HepG2 (cell line): ENCODE results near the gene PDSS2. TPM values are rescaled to one million over a fixed set of nuclear protein-coding genes. Genes with fewer than 3 reads are reported as not detected.

Source experiments
- ATAC-seq: fragments of 200-7000 bp; cut with Tn5 transposase; 3 replicates; pipeline ENCODE4 v1.9.1; 2020; ENCODE audit warnings: mild to moderate bottlenecking, moderate library complexity
- BruUV-seq: library from RNA; stranded (reverse); fragments of 400-500 nt; replicated peaks from 2 replicates; lab custom pipeline; 2021; lab: Mats Ljungman, UMichigan
- CTCF ChIA-PET: fragments of 300-600 bp; formaldehyde crosslinking; extraction: SDS; loops from one replicate; lab custom pipeline; 2021; ENCODE audit warnings: low total read pairs, inconsistent platforms, low intra/inter-chr PET ratio; lab: Yijun Ruan, JAX
- POLR2A ChIA-PET: fragments of 350-600 bp; sonication (Branson Sonifier 250); formaldehyde crosslinking; loops from one replicate; lab custom pipeline; 2020; ENCODE audit warnings: antibody characterized with exemption, inconsistent platforms; lab: Yijun Ruan, JAX
- DNase-seq: peaks from one replicate; pipeline ENCODE4 v3.0.0-alpha.2; 2015; ENCODE audit warnings: low spot score
- FAIRE-seq: peaks from 3 replicates; lab custom pipeline; 2011; peaks lifted over from hg19 to GRCh38; lab: Jason Lieb, UNC
- H2AFZ ChIP-seq: one replicate; pipeline ENCODE4 v1.6.1; 2011; ENCODE audit warnings: low read length, inconsistent platforms
- H3K27ac ChIP-seq: fragments of 300-600 bp; 3 replicates; pipeline ENCODE4 v1.8.0; 2011; ENCODE audit warnings: mixed run types, mild to moderate bottlenecking, mixed read lengths, low read length, inconsistent platforms; ENCODE audit not compliant: insufficient read depth; ENCODE audit errors: extremely low read length
- H3K27me3 ChIP-seq, 2 experiments: fragments of 200-600 bp in 1 of 2; 2 replicates in 1 of 2; 3 replicates in 1 of 2; pipeline versions ENCODE4 v1.6.0 to v1.8.0; 2011; ENCODE audit warnings: low read length in 2 of 2, mild to moderate bottlenecking in 2 of 2, moderate library complexity in 2 of 2, inconsistent platforms in 1 of 2; ENCODE audit not compliant: insufficient read depth in 2 of 2, control insufficient read depth in 1 of 2
- H3K36me3 ChIP-seq, 2 experiments: fragments of 200-600 bp in 1 of 2; replicated peaks in 1 of 2; 2 replicates in 1 of 2; 3 replicates in 1 of 2; pipeline versions ENCODE4 v1.5.1 to v1.8.0; 2011; ENCODE audit warnings: low read length in 2 of 2, inconsistent platforms in 1 of 2; ENCODE audit not compliant: insufficient read depth in 2 of 2, control insufficient read depth in 1 of 2
- H3K4me1 ChIP-seq: 2 replicates; pipeline ENCODE4 v1.5.1; 2012; ENCODE audit warnings: low read length, inconsistent platforms; ENCODE audit not compliant: insufficient read depth
- H3K4me2 ChIP-seq: 2 replicates; pipeline ENCODE4 v1.6.0; 2011; ENCODE audit warnings: low read depth, low read length, inconsistent platforms
- H3K4me3 ChIP-seq, 3 experiments: fragments of 200-600 bp in 1 of 3; sonication (generic), shearing (Covaris generic) in 1 of 3; replicated peaks in 1 of 3; 2 replicates each; pipeline ENCODE4 v1.5.1; 2011 to 2016; ENCODE audit warnings: low read length in 3 of 3, inconsistent platforms in 2 of 3, low read depth in 2 of 3, mild to moderate bottlenecking in 2 of 3, control low read depth in 1 of 3, mixed read lengths in 1 of 3; ENCODE audit not compliant: insufficient read depth in 1 of 3
- H3K79me2 ChIP-seq: one replicate; pipeline ENCODE4 v1.6.1; 2011; ENCODE audit warnings: low read length, inconsistent platforms; ENCODE audit not compliant: insufficient read depth
- H3K9ac ChIP-seq: 2 replicates; pipeline ENCODE4 v1.6.0; 2011; ENCODE audit warnings: mild to moderate bottlenecking, low read depth, low read length, inconsistent platforms; ENCODE audit not compliant: insufficient read depth
- H3K9me3 ChIP-seq: 2 replicates; pipeline ENCODE4 v1.5.1; 2012; ENCODE audit warnings: mild to moderate bottlenecking, low read length
- H4K20me1 ChIP-seq: 2 replicates; pipeline ENCODE4 v1.6.0; 2011; ENCODE audit warnings: inconsistent platforms, mild to moderate bottlenecking, low read length, moderate library complexity; ENCODE audit not compliant: insufficient read depth
- CENPX ChIP-seq: sonication (generic); formaldehyde crosslinking; IDR thresholded peaks from 2 replicates; pipeline ENCODE4 v1.9.0; 2021; ENCODE audit warnings: mild to moderate bottlenecking, missing genetic modification reagents, moderate library complexity
- E2F1 ChIP-seq: sonication (generic); formaldehyde crosslinking; IDR thresholded peaks from 2 replicates; pipeline ENCODE4 v1.5.0; 2020; ENCODE audit warnings: missing genetic modification reagents
- FOXO4 ChIP-seq: sonication (generic); formaldehyde crosslinking; conservative IDR thresholded peaks from 2 replicates; pipeline ENCODE4 v1.8.1; 2023; ENCODE audit warnings: missing genetic modification reagents
- NFYB ChIP-seq: sonication (generic); formaldehyde crosslinking; IDR thresholded peaks from 2 replicates; pipeline ENCODE4 v1.4.0; 2020; ENCODE audit warnings: missing genetic modification reagents
- PRMT3 ChIP-seq: sonication (generic); formaldehyde crosslinking; IDR thresholded peaks from 2 replicates; pipeline ENCODE4 v1.8.1; 2022; ENCODE audit warnings: low read depth, mild to moderate bottlenecking, moderate library complexity, missing genetic modification reagents, borderline replicate concordance
- RAD51 ChIP-seq: fragments of 450-650 bp; IDR thresholded peaks from 2 replicates; pipeline ENCODE4 v1.6.1; 2016; ENCODE audit warnings: borderline replicate concordance
- SNRNP70 ChIP-seq: fragments of 200-400 bp; formaldehyde crosslinking; IDR thresholded peaks from 2 replicates; pipeline ENCODE4 v1.6.1; 2017; ENCODE audit warnings: mild to moderate bottlenecking, low read depth, low read length, moderate library complexity
- ZNF160 ChIP-seq: sonication (generic); formaldehyde crosslinking; IDR thresholded peaks from 2 replicates; pipeline ENCODE4 v1.8.0; 2022; ENCODE audit warnings: mild to moderate bottlenecking, inconsistent platforms, missing genetic modification reagents
- ZNF232 ChIP-seq: sonication (generic); formaldehyde crosslinking; IDR thresholded peaks from 2 replicates; pipeline ENCODE4 v1.4.0; 2020; ENCODE audit warnings: missing genetic modification reagents, borderline replicate concordance
- ZNF44 ChIP-seq: sonication (generic); formaldehyde crosslinking; IDR thresholded peaks from 2 replicates; pipeline ENCODE4 v1.5.1; 2020; ENCODE audit warnings: mild to moderate bottlenecking, missing genetic modification reagents
- ZNF883 ChIP-seq: sonication (generic); formaldehyde crosslinking; IDR thresholded peaks from 2 replicates; pipeline ENCODE4 v1.5.1; 2020; ENCODE audit warnings: mild to moderate bottlenecking, missing genetic modification reagents; ENCODE audit errors: not compliant biosample characterization
- WGBS: methylation state at CpG from one replicate; pipeline ENCODE4 v1.1.6; 2017; ENCODE audit warnings: low lambda C conversion rate; 5-methylcytosine and 5-hydroxymethylcytosine counted together
- in situ Hi-C: cut with HindIII; loops from 2 replicates; pipeline ENCODE4 v1.10.0; 2017; ENCODE audit warnings: low pct_unique_long_range_greater_than_20kb; ENCODE audit not compliant: extremely low pct_ligation_motif_present
- intact Hi-C: fragments of 100-400 bp; cut with micrococcal nuclease; formaldehyde crosslinking; loops from one replicate; pipeline ENCODE4 v1.10.0; 2022; ENCODE audit not compliant: unreplicated experiment
- polyA plus RNA-seq, 8 experiments: library from polyadenylated mRNA; depleted of rRNA in 3 of 8; stranded (reverse) in 7 of 8; unstranded in 1 of 8; fragments of >200 nt; fragmentation: Illumina TruSeq in 4 of 8; extraction: Trizol in 4 of 8; gene quantifications; 2 replicates each; pipeline versions ENCODE4 v1.2.1 to v1.2.3, GENCODE V29; 2011 to 2016; ENCODE audit warnings: low read depth in 4 of 8, missing spikeins in 1 of 8, mixed read lengths in 1 of 8; ENCODE audit not compliant: insufficient read depth in 1 of 8
- total RNA-seq, 5 experiments: library from RNA; depleted of rRNA; stranded (reverse); fragments of >200 nt; fragmentation: Illumina TruSeq; extraction: Trizol; gene quantifications; 2 replicates each; pipeline ENCODE4 v1.2.3, GENCODE V29; 2016; ENCODE audit warnings: low read depth in 1 of 5

Gene PDSS2
- total and polyA plus RNA-seq, 2 of the 13 experiments (the other 11 are each of a cell fraction or from before 2014, with no cell fraction given): 16.2 to 17.0 TPM

GRCh38 chr6:107402533-107402932, 56.8 kb downstream of the PDSS2 start (continued):
- no peak for TF ChIP-seq CENPX (CRISPR knock-in tag)
- TF ChIP-seq NFYB (CRISPR knock-in tag): no peak
- no peak for TF ChIP-seq ZNF44 (CRISPR knock-in tag)
- TF ChIP-seq PRMT3 (CRISPR knock-in tag): no peak
- TF ChIP-seq E2F1 (CRISPR knock-in tag): no peak
- no peak for TF ChIP-seq FOXO4 (CRISPR knock-in tag)
- no peak for TF ChIP-seq SNRNP70
- TF ChIP-seq ZNF232 (CRISPR knock-in tag): no peak
- TF ChIP-seq RAD51: no peak

GRCh38 chr6:107401573-107401972, 57.8 kb downstream of the PDSS2 start:
- no peak overlapping the region for H3K4me3 ChIP-seq
- ChIA-PET CTCF (no interaction called here), POLR2A (no interaction called here)
- no peak overlapping the region for H3K9ac ChIP-seq
- DNase-seq (no peak), FAIRE-seq (no peak), ATAC-seq (no peak)
- H3K9me3 ChIP-seq: peaks cover 24% of the 10 kb centered on the region
- intact Hi-C loops: no loop called here
- BruUV-seq: no TSS peak
- no peak overlapping the region for H2AFZ ChIP-seq
- no peaks in the 10 kb centered on the region for H3K4me1 ChIP-seq
- no peaks in the 10 kb centered on the region for H3K79me2 ChIP-seq
- H3K27ac ChIP-seq: no peak overlapping the region
- H3K36me3 ChIP-seq: peaks cover 0 to 2% of the 10 kb centered on the region in 2 experiments; a peak in 1 of 5 replicates
- 100% methylated on average over 1 of the region's 1 CpG for WGBS
- in situ Hi-C loops: no loop called here
- TF ChIP-seq ZNF160 (CRISPR knock-in tag) (peak; percentile 100), ZNF883 (CRISPR knock-in tag) (no peak)
- H4K20me1 ChIP-seq: no peaks in the 10 kb centered on the region
- H3K4me2 ChIP-seq: no peak overlapping the region
- no peaks in the 10 kb centered on the region for H3K27me3 ChIP-seq
